Thyroid gland (tissue), 4 donors: ENCODE data around the gene NUP93. TPM values are rescaled to one million over a fixed set of nuclear protein-coding genes. Genes with fewer than 3 reads are reported as not detected.

Source experiments
- DNase-seq, 2 donors: peaks; one replicate each; pipeline ENCODE4 v3.0.0-alpha.2; 2019
- H3K27ac ChIP-seq, 3 donors: fragments of 200-600 bp; sonication (generic); 1 replicate in 2 of 3; 2 replicates in 1 of 3; pipeline ENCODE4 v1.5.1; 2016 to 2019; ENCODE audit warnings: mild to moderate bottlenecking in 1 of 3, moderate library complexity in 1 of 3
- H3K27me3 ChIP-seq: fragments of 200-600 bp; sonication (generic); one replicate; pipeline ENCODE4 v1.5.1; 2019
- H3K36me3 ChIP-seq, 2 donors: fragments of 200-600 bp; sonication (generic); one replicate each; pipeline ENCODE4 v1.5.1; 2016 to 2019
- H3K4me1 ChIP-seq, 2 donors: fragments of 200-600 bp; sonication (generic); one replicate each; pipeline ENCODE4 v1.5.1; 2017 to 2019
- H3K4me3 ChIP-seq, 3 donors: fragments of 200-600 bp; sonication (generic); replicated peaks in 1 of 3; 1 replicate in 2 of 3; 2 replicates in 1 of 3; pipeline ENCODE4 v1.5.1; 2016; ENCODE audit warnings: mild to moderate bottlenecking in 1 of 3
- H3K9me3 ChIP-seq: fragments of 200-600 bp; sonication (generic); one replicate; pipeline ENCODE4 v1.5.1; 2017
- POLR2A ChIP-seq, 2 donors: fragments of 450-650 bp; IDR thresholded peaks; one replicate each; pipeline ENCODE4 v1.6.1; 2017; ENCODE audit warnings: antibody characterized with exemption in 2 of 2, mild to moderate bottlenecking in 2 of 2, moderate library complexity in 1 of 2
- WGBS, 2 donors: methylation state at CpG; one replicate each; pipeline ENCODE4 v1.1.5; 2017; 5-methylcytosine and 5-hydroxymethylcytosine counted together
- intact Hi-C: fragments of 100-400 bp; cut with DNase I; formaldehyde crosslinking; loops from one replicate; pipeline ENCODE4 v1.15.1; 2023
- total RNA-seq, 4 donors: library from RNA; depleted of rRNA; stranded (reverse); fragments of >200 nt; gene quantifications; one replicate each; pipeline ENCODE4 v1.2.3, GENCODE V29; 2016
- TF ChIP-seq, protein P1 (sequence below), 6 experiments: fragments of 200-600 bp in 3 of 6; fragments of 450-650 bp in 3 of 6; sonication (generic) in 3 of 6; IDR thresholded peaks; one replicate each; pipeline ENCODE4 v1.5.1; 2016 to 2019; ENCODE audit warnings: antibody characterized with exemption in 6 of 6, mild to moderate bottlenecking in 2 of 6, inconsistent platforms in 1 of 6, moderate library complexity in 1 of 6

NUP93 gene
- total RNA-seq, 4 donors from 2014 or later, result 70.1 to 150 (median 97.4) TPM

DNA sequence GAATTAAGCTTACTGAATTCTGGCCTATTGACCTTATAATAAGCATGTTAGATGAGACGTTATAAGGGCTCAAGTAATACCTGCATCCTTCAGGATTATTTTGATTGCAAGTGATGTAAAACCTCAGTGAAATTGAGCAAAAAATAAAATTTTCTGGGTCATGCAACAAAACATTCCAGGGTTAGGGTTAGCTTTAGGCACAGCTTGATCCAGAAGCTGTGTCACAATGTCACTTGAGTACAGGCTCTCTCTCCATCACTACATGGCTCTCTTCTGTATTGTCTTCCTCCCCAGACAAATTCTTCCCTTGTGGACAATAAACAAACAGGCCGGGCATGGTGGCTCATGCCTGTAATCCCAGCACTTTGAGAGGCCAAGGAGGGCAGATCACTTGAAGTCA lies 3.6 kb upstream of the NUP93 start:
- no peak for DNase-seq
- TF ChIP-seq, protein P1, sequence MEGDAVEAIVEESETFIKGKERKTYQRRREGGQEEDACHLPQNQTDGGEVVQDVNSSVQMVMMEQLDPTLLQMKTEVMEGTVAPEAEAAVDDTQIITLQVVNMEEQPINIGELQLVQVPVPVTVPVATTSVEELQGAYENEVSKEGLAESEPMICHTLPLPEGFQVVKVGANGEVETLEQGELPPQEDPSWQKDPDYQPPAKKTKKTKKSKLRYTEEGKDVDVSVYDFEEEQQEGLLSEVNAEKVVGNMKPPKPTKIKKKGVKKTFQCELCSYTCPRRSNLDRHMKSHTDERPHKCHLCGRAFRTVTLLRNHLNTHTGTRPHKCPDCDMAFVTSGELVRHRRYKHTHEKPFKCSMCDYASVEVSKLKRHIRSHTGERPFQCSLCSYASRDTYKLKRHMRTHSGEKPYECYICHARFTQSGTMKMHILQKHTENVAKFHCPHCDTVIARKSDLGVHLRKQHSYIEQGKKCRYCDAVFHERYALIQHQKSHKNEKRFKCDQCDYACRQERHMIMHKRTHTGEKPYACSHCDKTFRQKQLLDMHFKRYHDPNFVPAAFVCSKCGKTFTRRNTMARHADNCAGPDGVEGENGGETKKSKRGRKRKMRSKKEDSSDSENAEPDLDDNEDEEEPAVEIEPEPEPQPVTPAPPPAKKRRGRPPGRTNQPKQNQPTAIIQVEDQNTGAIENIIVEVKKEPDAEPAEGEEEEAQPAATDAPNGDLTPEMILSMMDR (IDR thresholded peaks at IDR 0.05), result no peak
- TF ChIP-seq POLR2A (IDR thresholded peaks at IDR 0.05), result no peak
- no peaks in the 10 kb centered on the region for H3K27me3 ChIP-seq
- no peak overlapping the region for H3K4me3 ChIP-seq
- H3K27ac ChIP-seq, result no peak overlapping the region
- H3K36me3 ChIP-seq, result no peaks in the 10 kb centered on the region
- intact Hi-C loops, result no loop called here
- H3K9me3 ChIP-seq, result no peaks in the 10 kb centered on the region
- 91 to 92% methylated on average over 2 of the region's 2 CpGs for WGBS, 2 donors
- peaks cover 13 to 17% of the 10 kb centered on the region in 2 donors for H3K4me1 ChIP-seq

DNA sequence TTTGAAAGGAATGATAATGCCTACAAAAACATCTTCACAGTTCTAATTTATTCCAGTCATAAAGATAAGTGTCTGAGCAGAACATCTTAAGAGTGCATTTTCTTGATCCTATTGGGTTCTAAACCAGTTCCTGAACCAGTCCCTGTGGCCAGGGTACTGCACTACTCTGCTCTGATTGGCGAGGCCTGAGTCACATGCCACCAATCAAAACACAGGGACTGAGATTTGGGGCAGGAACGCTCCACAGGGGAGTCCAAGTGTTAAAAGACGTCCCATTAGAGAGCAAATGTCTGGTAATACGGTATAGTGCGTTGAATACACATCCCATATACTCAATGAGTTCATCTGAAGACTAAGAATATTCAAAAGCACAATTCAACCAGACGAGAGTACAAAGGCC lies 3.0 kb upstream of the NUP93 start:
- H3K36me3 ChIP-seq, result no peaks in the 10 kb centered on the region
- no peak overlapping the region for H3K4me3 ChIP-seq
- TF ChIP-seq, protein P1 (IDR thresholded peaks at IDR 0.05), result no peak
- no peak for TF ChIP-seq POLR2A (IDR thresholded peaks at IDR 0.05)
- intact Hi-C loops, result no loop called here
- no peak overlapping the region for H3K27ac ChIP-seq
- peaks cover 16 to 17% of the 10 kb centered on the region in 2 donors for H3K4me1 ChIP-seq
- H3K27me3 ChIP-seq, result no peaks in the 10 kb centered on the region
- H3K9me3 ChIP-seq, result no peaks in the 10 kb centered on the region
- 93 to 94% methylated on average over 6 of the region's 6 CpGs for WGBS, 2 donors
- no peak for DNase-seq

DNA sequence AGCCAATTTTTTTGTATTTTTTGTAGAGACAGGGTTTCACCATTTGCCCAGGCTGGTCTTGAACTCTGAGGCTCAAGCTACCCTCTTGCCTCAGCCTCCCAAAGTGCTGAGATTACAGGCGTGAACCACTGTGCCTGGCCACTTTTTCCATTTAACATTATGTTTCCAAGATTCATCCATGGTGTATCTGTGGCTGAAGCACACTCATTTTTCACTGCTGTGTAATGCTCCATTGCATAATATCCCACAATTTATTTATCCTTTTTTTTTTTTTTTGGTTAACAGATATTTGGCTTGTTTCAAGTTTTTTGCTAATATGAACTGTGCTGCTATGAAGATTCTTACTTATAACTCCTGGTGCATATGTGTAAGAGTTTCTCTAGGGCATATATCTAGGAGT lies 1.9 kb upstream of the NUP93 start:
- Histone ChIP-seq H3K4me3 (no peak overlapping the region), H3K9me3 (no peaks in the 10 kb centered on the region), H3K27ac (no peak overlapping the region), H3K36me3 (no peaks in the 10 kb centered on the region), H3K4me1 (peaks cover 16 to 17% of the 10 kb centered on the region in 2 donors), H3K27me3 (no peaks in the 10 kb centered on the region)
- TF ChIP-seq POLR2A (IDR thresholded peaks at IDR 0.05), result no peak
- TF ChIP-seq, protein P1 (IDR thresholded peaks at IDR 0.05), result no peak
- DNase-seq, result no peak
- WGBS, 2 donors, result 85 to 96% methylated on average over 1 of the region's 1 CpG
- intact Hi-C loops, result no loop called here

DNA sequence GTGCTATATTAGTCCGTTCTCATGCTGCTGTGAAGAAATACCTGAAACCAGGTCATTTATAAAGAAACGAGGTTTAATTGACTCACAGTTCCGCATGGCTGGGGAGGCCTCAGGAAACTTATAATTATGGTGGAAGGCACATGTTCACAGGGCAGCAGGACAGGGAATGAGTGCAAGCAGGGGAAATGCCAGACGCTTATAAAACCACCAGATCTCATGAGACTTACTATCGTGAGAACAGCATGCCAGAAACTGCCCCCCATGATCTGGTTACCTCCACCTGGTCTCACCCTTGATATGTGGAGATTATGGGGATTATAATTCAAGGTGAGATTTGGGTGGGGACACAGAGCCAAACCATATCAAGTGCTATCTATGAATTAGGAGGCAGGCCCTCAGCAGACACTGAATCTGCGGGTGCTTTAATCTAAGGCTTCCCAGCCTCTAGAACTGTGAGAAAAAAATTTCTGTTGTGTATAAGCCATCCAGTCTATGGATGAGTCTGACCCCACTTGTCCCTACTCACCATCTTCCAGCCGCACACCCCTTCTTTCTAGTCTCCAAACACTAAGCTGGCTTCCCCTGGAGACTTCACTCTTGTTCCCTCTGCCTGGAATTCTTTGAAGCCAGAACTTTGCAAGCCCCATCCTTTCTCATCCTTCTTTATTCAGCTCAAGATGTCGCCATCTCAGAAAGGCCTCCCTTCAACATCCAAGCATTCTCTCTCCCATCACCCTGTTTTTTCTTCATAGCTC lies 772 bp upstream of the NUP93 start:
- H3K36me3 ChIP-seq, result no peaks in the 10 kb centered on the region
- intact Hi-C loops, result no loop called here
- H3K4me1 ChIP-seq, result peaks cover 16 to 17% of the 10 kb centered on the region in 2 donors
- H3K27ac ChIP-seq, result peak overlapping the region; percentile 75 to 93 (median 88)
- WGBS, 2 donors, result 29 to 46% methylated on average over 8 of the region's 8 CpGs
- H3K9me3 ChIP-seq, result no peaks in the 10 kb centered on the region
- peak in 1 of 2 donors; percentile 32 for DNase-seq
- TF ChIP-seq, protein P1 (IDR thresholded peaks at IDR 0.05), result no peak
- TF ChIP-seq POLR2A (IDR thresholded peaks at IDR 0.05), result peak in 1 of 2 donors; percentile 7
- peak overlapping the region in 2 of 3 donors; percentile 75 to 81 for H3K4me3 ChIP-seq
- no peaks in the 10 kb centered on the region for H3K27me3 ChIP-seq

DNA sequence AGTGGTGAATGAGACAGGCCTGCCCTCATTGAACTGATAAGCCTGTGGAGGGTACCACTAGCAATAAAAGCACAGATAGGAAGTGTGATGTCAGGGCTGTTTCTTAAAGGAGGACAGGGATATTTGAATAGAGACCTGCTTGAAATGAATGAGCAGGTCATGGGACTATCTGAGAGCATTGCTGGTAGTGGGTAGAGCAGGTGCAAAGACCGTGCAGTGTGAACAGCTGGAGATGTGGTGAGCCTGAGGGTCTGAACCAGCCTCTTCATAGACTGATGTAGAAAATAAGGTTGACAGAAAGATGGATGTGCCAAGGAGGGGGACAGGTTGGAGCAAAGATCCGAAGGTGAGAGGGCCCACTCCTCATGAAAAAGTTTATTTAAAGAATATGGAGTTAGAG lies 2.4 kb downstream of the NUP93 start:
- H3K9me3 ChIP-seq, result no peaks in the 10 kb centered on the region
- H3K4me1 ChIP-seq, result peaks cover 16 to 17% of the 10 kb centered on the region in 2 donors
- TF ChIP-seq, protein P1 (IDR thresholded peaks at IDR 0.05), result no peak
- TF ChIP-seq POLR2A (IDR thresholded peaks at IDR 0.05), result no peak
- no peak for DNase-seq
- no peak overlapping the region for H3K27ac ChIP-seq
- intact Hi-C loops, result no loop called here
- H3K36me3 ChIP-seq, result no peaks in the 10 kb centered on the region
- WGBS, 2 donors, result 86 to 88% methylated on average over 2 of the region's 2 CpGs
- no peaks in the 10 kb centered on the region for H3K27me3 ChIP-seq
- H3K4me3 ChIP-seq, result no peak overlapping the region
